HFFc6 (cell line): ENCODE data around the gene HNRNPH1. TPM values are rescaled to one million over a fixed set of nuclear protein-coding genes. Genes with fewer than 3 reads are reported as not detected.
A peak's percentile ranks its signal among the peaks of the same experiment; 100 is the strongest.

ENCODE experiments used
- DNase-seq: peaks from one replicate; pipeline ENCODE4 v3.0.0-alpha.2; 2018
- H3K27ac Mint-ChIP-seq: 2 replicates; pipeline ENCODE4 v1.8.0; 2020; ENCODE audit warnings: mild to moderate bottlenecking, mixed read lengths
- H3K27me3 Mint-ChIP-seq: 2 replicates; pipeline ENCODE4 v1.8.0; 2021; ENCODE audit warnings: mild to moderate bottlenecking, moderate library complexity, mixed read lengths; ENCODE audit not compliant: insufficient read depth
- H3K36me3 Mint-ChIP-seq: 2 replicates; pipeline ENCODE4 v1.8.0; 2021; ENCODE audit warnings: low read depth, mixed read lengths
- H3K4me1 Mint-ChIP-seq: 2 replicates; pipeline ENCODE4 v1.8.0; 2020; ENCODE audit warnings: low read depth, mixed read lengths
- H3K4me3 Mint-ChIP-seq: 2 replicates; pipeline ENCODE4 v1.8.0; 2020; ENCODE audit warnings: mild to moderate bottlenecking, moderate library complexity, mixed read lengths
- H3K9me3 Mint-ChIP-seq: 2 replicates; pipeline ENCODE4 v1.8.0; 2020; ENCODE audit warnings: mild to moderate bottlenecking, mixed read lengths
- CTCF ChIP-seq: fragments of 200-600 bp; sonication (generic); IDR thresholded peaks from 2 replicates; pipeline ENCODE4 v1.5.0; 2021; ENCODE audit warnings: antibody characterized with exemption, mild to moderate bottlenecking
- total RNA-seq, 6 experiments: library from RNA; stranded (reverse); fragmentation: NEBNext Ultra II Directional; extraction: Animal tissue kit (Norgen Biotek cat#: 25700); gene quantifications; 2 replicates in 1 of 6; 3 replicates in 5 of 6; pipeline ENCODE4 v1.2.3, GENCODE V29; 2021

Gene HNRNPH1
- total RNA-seq, 6 experiments from 2014 or later = 286 to 401 (median 358) TPM

- peak overlapping the region; percentile 70 for H3K27ac Mint-ChIP-seq
- H3K36me3 Mint-ChIP-seq = peaks cover 54% of the 10 kb centered on the region
- no peak for DNase-seq
- H3K4me3 Mint-ChIP-seq = peak overlapping the region; percentile 50
- peaks cover 44% of the 10 kb centered on the region for H3K27me3 Mint-ChIP-seq
- no peak for TF ChIP-seq CTCF
- H3K9me3 Mint-ChIP-seq = peaks cover 8% of the 10 kb centered on the region; the same call in 1 of the 2 replicates
- peaks cover 50% of the 10 kb centered on the region for H3K4me1 Mint-ChIP-seq
Observed at GRCh38 chr5:179609834-179610108, 13.7 kb downstream of the HNRNPH1 start.

- TF ChIP-seq CTCF = no peak
- peaks cover 8% of the 10 kb centered on the region; the same call in 1 of the 2 replicates for H3K9me3 Mint-ChIP-seq
- peak overlapping the region; percentile 48 for H3K27ac Mint-ChIP-seq
- no peak for DNase-seq
- H3K4me1 Mint-ChIP-seq = peaks cover 38% of the 10 kb centered on the region
- peaks cover 38% of the 10 kb centered on the region for H3K36me3 Mint-ChIP-seq
- peaks cover 47% of the 10 kb centered on the region for H3K27me3 Mint-ChIP-seq
- no peak overlapping the region for H3K4me3 Mint-ChIP-seq
Observed at GRCh38 chr5:179608131-179608581, 15.3 kb downstream of the HNRNPH1 start.

GRCh38 chr5:179607160-179607931 lies 16.1 kb downstream of the HNRNPH1 start:
- TF ChIP-seq CTCF = no peak
- Mint-ChIP-seq H3K27me3 (peaks cover 39% of the 10 kb centered on the region), H3K36me3 (peaks cover 31% of the 10 kb centered on the region), H3K4me1 (peaks cover 31% of the 10 kb centered on the region), H3K4me3 (no peak overlapping the region; the same call in 1 of the 2 replicates), H3K27ac (peak overlapping the region; percentile 48), H3K9me3 (peaks cover 8% of the 10 kb centered on the region; the same call in 1 of the 2 replicates)
- DNase-seq = no peak

- no peak for TF ChIP-seq CTCF
- H3K9me3 Mint-ChIP-seq = peaks cover 8% of the 10 kb centered on the region; the same call in 1 of the 2 replicates
- peaks cover 28% of the 10 kb centered on the region for H3K4me1 Mint-ChIP-seq
- peaks cover 28% of the 10 kb centered on the region for H3K36me3 Mint-ChIP-seq
- peaks cover 39% of the 10 kb centered on the region for H3K27me3 Mint-ChIP-seq
- peak overlapping the region; percentile 13; the same call in 1 of the 2 replicates for H3K27ac Mint-ChIP-seq
- no peak overlapping the region; the same call in 1 of the 2 replicates for H3K4me3 Mint-ChIP-seq
- no peak for DNase-seq
Observed at GRCh38 chr5:179606910-179607159, 16.6 kb downstream of the HNRNPH1 start.

GRCh38 chr5:179606071-179606909 lies 17.2 kb downstream of the HNRNPH1 start:
- peaks cover 24% of the 10 kb centered on the region for H3K4me1 Mint-ChIP-seq
- H3K27ac Mint-ChIP-seq = peak overlapping the region; percentile 13; the same call in 1 of the 2 replicates
- H3K36me3 Mint-ChIP-seq = peaks cover 24% of the 10 kb centered on the region
- H3K4me3 Mint-ChIP-seq = no peak overlapping the region; the same call in 1 of the 2 replicates
- TF ChIP-seq CTCF = no peak
- DNase-seq = no peak
- peaks cover 8% of the 10 kb centered on the region; the same call in 1 of the 2 replicates for H3K9me3 Mint-ChIP-seq
- peaks cover 39% of the 10 kb centered on the region for H3K27me3 Mint-ChIP-seq
